CD14-positive monocyte (primary cell): Measurements from ENCODE around the gene TMEM87A. TPM values are rescaled to one million over a fixed set of nuclear protein-coding genes. Genes with fewer than 3 reads are reported as not detected.
A peak's percentile ranks its signal among the peaks of the same experiment; 100 is the strongest.

Source experiments
- DNase-seq, 3 donors: peaks; one replicate each; pipeline ENCODE4 v3.0.0-alpha.2; 2011 to 2022
- H2AFZ ChIP-seq: 2 replicates; pipeline ENCODE4 v1.6.0; 2012; ENCODE audit warnings: mild to moderate bottlenecking, low read depth, low read length, inconsistent platforms; ENCODE audit not compliant: insufficient read depth, poor library complexity, severe bottlenecking
- H3K27ac ChIP-seq, 2 donors: 1 replicate in 1 of 2; 2 replicates in 1 of 2; pipeline ENCODE4 v1.5.1; 2012 to 2013; ENCODE audit warnings: low read length in 2 of 2, control low read depth in 1 of 2, inconsistent platforms in 1 of 2, low read depth in 1 of 2, mild to moderate bottlenecking in 1 of 2
- H3K27me3 ChIP-seq, 2 donors: one replicate each; pipeline versions ENCODE4 v1.6.0 to v1.6.1; 2011 to 2013; ENCODE audit warnings: low read length in 2 of 2; ENCODE audit not compliant: control insufficient read depth in 2 of 2, insufficient read depth in 2 of 2
- H3K36me3 ChIP-seq, 2 donors: replicated peaks in 1 of 2; 1 replicate in 1 of 2; 2 replicates in 1 of 2; pipeline versions ENCODE4 v1.5.1 to v1.6.1; 2012 to 2013; ENCODE audit warnings: low read length in 2 of 2, control low read depth in 1 of 2, inconsistent platforms in 1 of 2, mild to moderate bottlenecking in 1 of 2; ENCODE audit not compliant: insufficient read depth in 2 of 2, control insufficient read depth in 1 of 2
- H3K4me1 ChIP-seq, 2 donors: 1 replicate in 1 of 2; 2 replicates in 1 of 2; pipeline versions ENCODE4 v1.5.1 to v1.6.1; 2012 to 2013; ENCODE audit warnings: low read length in 2 of 2, control low read depth in 1 of 2, inconsistent platforms in 1 of 2, mild to moderate bottlenecking in 1 of 2, moderate library complexity in 1 of 2; ENCODE audit not compliant: insufficient read depth in 2 of 2, control insufficient read depth in 1 of 2
- H3K4me2 ChIP-seq: replicated peaks from 2 replicates; pipeline ENCODE3; 2012; ENCODE audit warnings: low read length, moderate library complexity, mild to moderate bottlenecking; ENCODE audit not compliant: poor library complexity, severe bottlenecking; ENCODE audit errors: extremely low read depth
- H3K4me3 ChIP-seq, 3 experiments: fragments of 200-600 bp in 1 of 3; sonication (generic) in 1 of 3; replicated peaks in 1 of 3; 1 replicate in 2 of 3; 2 replicates in 1 of 3; pipeline ENCODE4 v1.5.1; 2011 to 2013; ENCODE audit warnings: low read length in 3 of 3, mild to moderate bottlenecking in 3 of 3, control low read depth in 2 of 3, low read depth in 2 of 3, inconsistent platforms in 1 of 3, moderate library complexity in 1 of 3
- H3K79me2 ChIP-seq: 2 replicates; pipeline ENCODE4 v1.6.0; 2012; ENCODE audit warnings: mild to moderate bottlenecking, control low read depth, inconsistent platforms, low read length, moderate library complexity; ENCODE audit not compliant: insufficient read depth
- H3K9ac ChIP-seq: 2 replicates; pipeline ENCODE4 v1.6.0; 2017; ENCODE audit warnings: low read length, mild to moderate bottlenecking; ENCODE audit not compliant: insufficient read depth, poor library complexity, severe bottlenecking
- H3K9me3 ChIP-seq, 2 donors: replicated peaks in 1 of 2; 1 replicate in 1 of 2; 2 replicates in 1 of 2; pipeline versions ENCODE4 v1.5.1 to v1.6.1; 2012 to 2013; ENCODE audit warnings: low read length in 2 of 2, control low read depth in 1 of 2; ENCODE audit not compliant: control insufficient read depth in 1 of 2, insufficient read depth in 1 of 2
- H4K20me1 ChIP-seq: 2 replicates; pipeline ENCODE4 v1.6.0; 2012; ENCODE audit warnings: mild to moderate bottlenecking, low read length, control low read depth, moderate library complexity; ENCODE audit not compliant: insufficient read depth
- H3K27ac Mint-ChIP-seq, 7 donors: one replicate each; pipeline ENCODE4 v1.8.0; 2020; ENCODE audit warnings: mild to moderate bottlenecking in 7 of 7, mixed read lengths in 7 of 7, moderate library complexity in 6 of 7, inconsistent platforms in 2 of 7
- H3K27me3 Mint-ChIP-seq, 3 donors: one replicate each; pipeline ENCODE4 v1.8.0; 2021 to 2022; ENCODE audit warnings: low read depth in 3 of 3, mild to moderate bottlenecking in 3 of 3, mixed read lengths in 3 of 3, moderate library complexity in 3 of 3, inconsistent platforms in 1 of 3
- H3K36me3 Mint-ChIP-seq, 2 donors: one replicate each; pipeline ENCODE4 v1.8.0; 2020; ENCODE audit warnings: mixed read lengths in 2 of 2, inconsistent platforms in 1 of 2, mild to moderate bottlenecking in 1 of 2
- H3K4me1 Mint-ChIP-seq: one replicate; pipeline ENCODE4 v1.8.0; 2020; ENCODE audit warnings: mild to moderate bottlenecking, mixed read lengths
- H3K4me3 Mint-ChIP-seq, 2 donors: one replicate each; pipeline ENCODE4 v1.8.0; 2020; ENCODE audit warnings: mild to moderate bottlenecking in 2 of 2, mixed read lengths in 2 of 2, moderate library complexity in 1 of 2
- H3K9me3 Mint-ChIP-seq, 7 donors: one replicate each; pipeline ENCODE4 v1.8.0; 2020 to 2022; ENCODE audit warnings: mixed read lengths in 7 of 7, mild to moderate bottlenecking in 6 of 7, moderate library complexity in 6 of 7, inconsistent platforms in 2 of 7
- WGBS: methylation state at CpG from one replicate; pipeline ENCODE4 v1.1.5; 2013; ENCODE audit warnings: missing lambda C conversion rate; ENCODE audit not compliant: insufficient coverage; 5-methylcytosine and 5-hydroxymethylcytosine counted together
- intact Hi-C, 2 donors: fragments of 100-400 bp; cut with micrococcal nuclease; formaldehyde crosslinking; loops; one replicate each; pipeline versions ENCODE4 v1.15.0 to v1.15.1; 2023
- polyA plus RNA-seq, 3 donors: library from polyadenylated mRNA; depleted of rRNA in 1 of 3; unstranded in 2 of 3; stranded (reverse) in 1 of 3; fragments of 300-500 nt in 2 of 3; fragments of >200 nt in 1 of 3; fragmentation: Illumina TruSeq in 2 of 3; gene quantifications; 1 replicate in 2 of 3; 2 replicates in 1 of 3; pipeline ENCODE4 v1.2.3, GENCODE V29; 2012 to 2021
- TF ChIP-seq, protein P1 (sequence below): fragments of 200-600 bp; IDR thresholded peaks from one replicate; pipeline ENCODE4 v1.8.0; 2022; ENCODE audit warnings: antibody characterized with exemption, mild to moderate bottlenecking

TMEM87A gene
- polyA plus RNA-seq, 3 donors: 24.4 to 49.4 (median 39.3) TPM

DNA sequence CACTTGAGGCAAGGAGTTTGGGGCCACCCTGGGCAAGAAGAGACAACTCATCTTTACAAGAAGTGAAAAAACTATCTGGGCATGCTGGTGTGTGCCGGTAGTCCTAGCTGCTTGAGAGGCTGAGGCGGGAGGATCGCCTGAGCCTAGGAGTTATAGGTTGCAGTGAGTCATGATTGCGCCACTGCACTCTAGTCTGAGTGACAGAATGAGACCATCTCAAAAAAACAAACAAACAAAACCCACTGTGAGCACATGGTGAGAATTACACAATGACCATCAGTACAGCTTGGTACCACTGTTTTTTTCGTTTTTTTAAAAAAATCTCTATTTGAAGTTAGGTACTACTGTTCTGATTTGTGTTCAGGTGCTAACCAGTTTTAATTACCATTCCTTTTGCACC, 78.7 kb downstream of the TMEM87A start:
- H3K9ac ChIP-seq: no peak overlapping the region
- H3K9me3 ChIP-seq: no peaks in the 10 kb centered on the region
- Mint-ChIP-seq H3K4me1 (peaks cover 2% of the 10 kb centered on the region), H3K27ac (peak overlapping the region in 3 of 7 donors; percentile 63 to 73 (median 63)), H3K36me3 (peaks cover 56 to 89% of the 10 kb centered on the region in 2 donors), H3K9me3 (peaks cover 0 to 4% (median 1%) of the 10 kb centered on the region in 7 donors), H3K27me3 (peaks cover 0 to 2% (median 0%) of the 10 kb centered on the region in 3 donors), H3K4me3 (no peak overlapping the region)
- WGBS: no CpG with 5 or more reads among the region's 5 CpGs
- intact Hi-C loops: no loop called here
- peaks cover 38% of the 10 kb centered on the region for H4K20me1 ChIP-seq
- peaks cover 45% of the 10 kb centered on the region for H3K79me2 ChIP-seq
- DNase-seq: peak; percentile 19 to 69 (median 56)
- TF ChIP-seq, protein P1, sequence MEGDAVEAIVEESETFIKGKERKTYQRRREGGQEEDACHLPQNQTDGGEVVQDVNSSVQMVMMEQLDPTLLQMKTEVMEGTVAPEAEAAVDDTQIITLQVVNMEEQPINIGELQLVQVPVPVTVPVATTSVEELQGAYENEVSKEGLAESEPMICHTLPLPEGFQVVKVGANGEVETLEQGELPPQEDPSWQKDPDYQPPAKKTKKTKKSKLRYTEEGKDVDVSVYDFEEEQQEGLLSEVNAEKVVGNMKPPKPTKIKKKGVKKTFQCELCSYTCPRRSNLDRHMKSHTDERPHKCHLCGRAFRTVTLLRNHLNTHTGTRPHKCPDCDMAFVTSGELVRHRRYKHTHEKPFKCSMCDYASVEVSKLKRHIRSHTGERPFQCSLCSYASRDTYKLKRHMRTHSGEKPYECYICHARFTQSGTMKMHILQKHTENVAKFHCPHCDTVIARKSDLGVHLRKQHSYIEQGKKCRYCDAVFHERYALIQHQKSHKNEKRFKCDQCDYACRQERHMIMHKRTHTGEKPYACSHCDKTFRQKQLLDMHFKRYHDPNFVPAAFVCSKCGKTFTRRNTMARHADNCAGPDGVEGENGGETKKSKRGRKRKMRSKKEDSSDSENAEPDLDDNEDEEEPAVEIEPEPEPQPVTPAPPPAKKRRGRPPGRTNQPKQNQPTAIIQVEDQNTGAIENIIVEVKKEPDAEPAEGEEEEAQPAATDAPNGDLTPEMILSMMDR: no peak
- no peaks in the 10 kb centered on the region for H3K4me1 ChIP-seq
- peaks cover 50 to 76% of the 10 kb centered on the region in 2 donors for H3K36me3 ChIP-seq
- H3K27ac ChIP-seq: peak overlapping the region in 1 of 2 donors; percentile 26
- H3K4me3 ChIP-seq: no peak overlapping the region
- H3K27me3 ChIP-seq: no peaks in the 10 kb centered on the region
- H3K4me2 ChIP-seq: no peak overlapping the region
- no peak overlapping the region for H2AFZ ChIP-seq

DNA sequence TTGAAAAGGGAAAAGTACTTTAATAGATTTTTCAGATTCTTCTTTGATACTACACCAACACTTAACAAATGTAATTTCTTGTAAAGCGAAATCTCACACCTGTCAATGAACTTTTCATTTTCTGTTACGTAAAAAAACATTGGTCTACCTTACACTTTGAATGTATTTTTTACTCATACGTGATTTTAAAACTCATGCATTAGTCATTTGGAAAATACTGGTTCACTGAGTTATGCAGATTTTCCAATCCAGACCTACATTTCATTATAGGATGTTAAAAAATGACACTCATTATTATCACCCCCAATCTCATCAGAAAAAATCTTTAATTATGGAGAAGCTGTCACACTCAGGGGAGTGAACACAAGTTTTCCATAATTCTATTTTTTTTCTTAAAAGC, 79.8 kb downstream of the TMEM87A start:
- peaks cover 2% of the 10 kb centered on the region for H3K4me1 Mint-ChIP-seq
- no peak overlapping the region for H3K27ac ChIP-seq
- no peak for DNase-seq
- H3K4me3 ChIP-seq: no peak overlapping the region
- intact Hi-C loops: no loop called here
- no peaks in the 10 kb centered on the region for H3K4me1 ChIP-seq
- WGBS: no CpG with 5 or more reads among the region's 3 CpGs
- H3K9me3 Mint-ChIP-seq: peaks cover 0 to 4% (median 1%) of the 10 kb centered on the region in 7 donors
- peaks cover 54 to 90% of the 10 kb centered on the region in 2 donors for H3K36me3 Mint-ChIP-seq
- H3K27me3 Mint-ChIP-seq: peaks cover 0 to 2% (median 0%) of the 10 kb centered on the region in 3 donors
- TF ChIP-seq, protein P1: no peak
- H3K79me2 ChIP-seq: peaks cover 39% of the 10 kb centered on the region
- H3K9ac ChIP-seq: no peak overlapping the region
- H3K27ac Mint-ChIP-seq: no peak overlapping the region
- peaks cover 30% of the 10 kb centered on the region for H4K20me1 ChIP-seq
- H2AFZ ChIP-seq: no peak overlapping the region
- H3K4me3 Mint-ChIP-seq: no peak overlapping the region
- H3K36me3 ChIP-seq: peaks cover 49 to 76% of the 10 kb centered on the region in 2 donors
- no peaks in the 10 kb centered on the region for H3K9me3 ChIP-seq
- no peaks in the 10 kb centered on the region for H3K27me3 ChIP-seq
- no peak overlapping the region for H3K4me2 ChIP-seq
